ENCODE results near the gene ASF1B. TPM values are rescaled to one million over a fixed set of nuclear protein-coding genes. Genes with fewer than 3 reads are reported as not detected.
"Not testable (repeated sequence)": the region's sequence is repeated elsewhere in the genome, so short reads cannot be mapped to it uniquely, and the experiment has no call there.

Gene ASF1B
- 1 to 10 TPM in 3 of 10 donors, under 1 TPM in 7; 0.17 to 5.6 (median 0.63) TPM for total RNA-seq
- under 1 TPM; 0.59 to 0.90 TPM for polyA plus RNA-seq
- long read RNA-seq, donor 1, partial matches to known transcripts, result 0 of 4 reads
- long read RNA-seq, donor 1, other reads (novel, unspliced or antisense), result 0 of 4 reads
- long read RNA-seq, donor 2, partial matches to known transcripts, result 0 of 1 reads
- long read RNA-seq, donor 2, other reads (novel, unspliced or antisense), result 0 of 1 reads
- long read RNA-seq, donor 3, partial matches to known transcripts, result 0 of 1 reads
- long read RNA-seq, donor 3, other reads (novel, unspliced or antisense), result 0 of 1 reads

GRCh38 chr19:14136509-14137281 is at the start of gene ASF1B:
Gene ASF1B (minus strand): TSS chr19:14136589. CDS start chr19:14136456, 133 bp downstream.
- DNase-seq (peak; percentile 99), ATAC-seq (peak; percentile 93 to 96 (median 95))
- Histone ChIP-seq H3K27me3 (no peaks in the 10 kb centered on the region), H3K36me3 (no peaks in the 10 kb centered on the region), H3K4me3 (peak within 1 kb of the TSS; percentile 56 to 91 (median 74)), H3K27ac (peak within 1 kb of the TSS; percentile 83 to 97 (median 92)), H3K4me1 (peaks cover 3 to 49% (median 31%) of the 10 kb centered on the region in 9 donors), H3K9me3 (no peaks in the 10 kb centered on the region)
- peak; percentile 60 to 98 (median 91) for TF ChIP-seq CTCF (IDR thresholded peaks at IDR 0.05)
- intact Hi-C loops (cut with DNase I), result loop anchor here in 8 of 10 donors (1.0 to 10.0 kb wide), 10 partner anchors 18 to 338 kb away; partner anchors contain the start of genes MISP3 (in 3 of the 8), C19orf67 (in 1 of the 8), PTGER1 (in 1 of the 8) and SAMD1 (in 1 of the 8)
- 0% methylated on average over 78 of the region's 78 CpGs for WGBS, 2 donors

GRCh38 chr19:14185691-14186090 is 49.3 kb upstream of the ASF1B start:
- WGBS, 2 donors, result 93 to 95% methylated on average over 1 of the region's 1 CpG

GRCh38 chr19:14185158-14185557 is 48.8 kb upstream of the ASF1B start:
- no peaks in the 10 kb centered on the region for H3K36me3 ChIP-seq
- intact Hi-C loops (cut with DNase I), result loop anchor here in 1 of 10 donors (10.0 kb wide), 1 partner anchor 160 kb away; no protein-coding TSS in a partner anchor
- no peak overlapping the region for H3K4me3 ChIP-seq
- TF ChIP-seq CTCF (IDR thresholded peaks at IDR 0.05), result no peak
- no peak overlapping the region for H3K27ac ChIP-seq
- peaks cover 0 to 6% (median 0%) of the 10 kb centered on the region in 9 donors for H3K4me1 ChIP-seq
- ATAC-seq (no peak), DNase-seq (no peak)
- 96% methylated on average over 5 of the region's 5 CpGs for WGBS, 2 donors
- H3K27me3 ChIP-seq, result no peaks in the 10 kb centered on the region
- H3K9me3 ChIP-seq, result no peaks in the 10 kb centered on the region

More at GRCh38 chr19:14185691-14186090, 49.3 kb upstream of the ASF1B start:
- not testable (repeated sequence) for H3K4me3 ChIP-seq, H3K27ac ChIP-seq, DNase-seq, H3K36me3 ChIP-seq, H3K4me1 ChIP-seq, H3K27me3 ChIP-seq, H3K9me3 ChIP-seq, ATAC-seq
- intact Hi-C loops (cut with DNase I), result loop anchor here in 1 of 10 donors (10.0 kb wide), 1 partner anchor 159 kb away; no protein-coding TSS in a partner anchor

- peak in 2 of 8 donors; percentile 13 to 14 for ATAC-seq
- no peak for DNase-seq
- no peak for TF ChIP-seq CTCF (IDR thresholded peaks at IDR 0.05)
- 53 to 63% methylated on average over 14 of the region's 14 CpGs for WGBS, 2 donors
- H3K27me3 ChIP-seq, result no peaks in the 10 kb centered on the region
- H3K4me3 ChIP-seq, result no peak overlapping the region
- H3K36me3 ChIP-seq, result no peaks in the 10 kb centered on the region
- peaks cover 0 to 6% (median 0%) of the 10 kb centered on the region in 9 donors for H3K4me1 ChIP-seq
- intact Hi-C loops (cut with DNase I), result loop anchor here in 1 of 10 donors (10.0 kb wide), 1 partner anchor 161 kb away; no protein-coding TSS in a partner anchor
- no peak overlapping the region for H3K27ac ChIP-seq
- H3K9me3 ChIP-seq, result no peaks in the 10 kb centered on the region
Observed at GRCh38 chr19:14183741-14184350, 47.5 kb upstream of the ASF1B start.

Data from heart right ventricle (tissue), 16 donors.